ENCODE measurements around the gene ZSWIM7. TPM values are rescaled to one million over a fixed set of nuclear protein-coding genes. Genes with fewer than 3 reads are reported as not detected.

Gene ZSWIM7
- total RNA-seq, 2 donors from 2014 or later = 15.4 to 17.5 TPM

DNA sequence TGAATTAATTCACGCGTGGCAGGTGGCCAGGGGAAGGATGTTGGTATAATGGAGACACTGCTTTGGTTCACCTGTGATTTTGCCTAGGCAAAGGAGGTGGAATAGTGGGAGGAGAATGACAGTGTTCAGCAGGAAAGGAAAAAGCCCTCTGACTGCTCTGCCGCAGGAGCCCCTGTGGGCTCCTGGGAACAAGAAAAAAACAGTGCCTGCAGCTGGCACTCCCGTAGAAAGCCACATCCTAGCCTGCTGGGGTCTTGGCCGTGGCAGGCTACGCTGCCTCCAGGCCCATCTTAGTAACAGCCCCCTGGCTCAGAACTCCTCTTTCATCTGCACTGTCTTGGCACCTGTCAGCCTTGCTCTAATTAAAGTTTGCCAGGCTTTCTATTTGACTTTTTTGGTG lies 34.0 kb downstream of the ZSWIM7 start:
- Mint-ChIP-seq H3K4me3 (no peak overlapping the region), H3K4me1 (peaks cover 8% of the 10 kb centered on the region), H3K27ac (no peak overlapping the region), H3K36me3 (ENCODE audit: low read depth) (peaks cover 5% of the 10 kb centered on the region), H3K27me3 (peaks cover 41% of the 10 kb centered on the region)
- DNase-seq = no peak
- H3K9me3 ChIP-seq (ENCODE audit: control insufficient read depth, low read length, poor library complexity, severe bottlenecking) = no peaks in the 10 kb centered on the region
- no peak for ATAC-seq

- no peak overlapping the region for H3K4me3 Mint-ChIP-seq
- ATAC-seq (no peak), DNase-seq (no peak)
- peaks cover 5% of the 10 kb centered on the region for H3K36me3 Mint-ChIP-seq (ENCODE audit: low read depth)
- H3K27me3 Mint-ChIP-seq = peaks cover 33% of the 10 kb centered on the region
- H3K27ac Mint-ChIP-seq = no peak overlapping the region
- no peaks in the 10 kb centered on the region for H3K9me3 ChIP-seq (ENCODE audit: control insufficient read depth, low read length, poor library complexity, severe bottlenecking)
- H3K4me1 Mint-ChIP-seq = peaks cover 11% of the 10 kb centered on the region
Observed at GRCh38 chr17:15963670-15964110, 35.8 kb downstream of the ZSWIM7 start.

DNA sequence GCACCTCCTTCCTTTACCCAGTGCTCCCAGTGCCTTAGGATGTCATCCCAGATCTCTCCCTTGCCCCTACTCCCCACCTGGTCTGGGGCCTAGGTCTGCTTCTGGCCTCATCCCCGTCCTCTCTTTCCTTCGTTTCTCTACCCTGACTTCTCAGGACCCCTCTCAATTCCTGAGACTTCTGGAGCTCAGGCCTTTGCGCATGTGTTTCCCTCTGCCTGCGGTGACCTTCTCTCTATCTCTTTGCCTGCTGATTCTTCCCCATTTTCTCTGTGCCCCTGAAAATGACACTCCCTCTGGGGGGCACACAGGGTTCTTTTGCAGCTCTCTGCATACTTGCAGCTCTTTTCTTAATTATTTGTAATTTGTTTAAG lies 41.0 kb downstream of the ZSWIM7 start:
- no peak for ATAC-seq
- no peak for DNase-seq
- Mint-ChIP-seq H3K27ac (peak overlapping the region; percentile 35), H3K4me1 (peaks cover 11% of the 10 kb centered on the region), H3K27me3 (peaks cover 20% of the 10 kb centered on the region), H3K36me3 (ENCODE audit: low read depth) (peaks cover 8% of the 10 kb centered on the region), H3K4me3 (no peak overlapping the region)
- H3K9me3 ChIP-seq (ENCODE audit: control insufficient read depth, low read length, poor library complexity, severe bottlenecking) = no peaks in the 10 kb centered on the region

- peak overlapping the region; percentile 35 for H3K27ac Mint-ChIP-seq
- ATAC-seq (no peak), DNase-seq (no peak)
- H3K4me1 Mint-ChIP-seq = peaks cover 11% of the 10 kb centered on the region
- peaks cover 20% of the 10 kb centered on the region for H3K27me3 Mint-ChIP-seq
- H3K9me3 ChIP-seq (ENCODE audit: control insufficient read depth, low read length, poor library complexity, severe bottlenecking) = no peaks in the 10 kb centered on the region
- peaks cover 8% of the 10 kb centered on the region for H3K36me3 Mint-ChIP-seq (ENCODE audit: low read depth)
- H3K4me3 Mint-ChIP-seq = no peak overlapping the region
Observed at GRCh38 chr17:15957608-15958307, 41.7 kb downstream of the ZSWIM7 start.

GRCh38 chr17:15957206-15957605 lies 42.3 kb downstream of the ZSWIM7 start:
- H3K9me3 ChIP-seq (ENCODE audit: control insufficient read depth, low read length, poor library complexity, severe bottlenecking) = no peaks in the 10 kb centered on the region
- no peak overlapping the region for H3K27ac Mint-ChIP-seq
- ATAC-seq (no peak), DNase-seq (no peak)
- H3K4me3 Mint-ChIP-seq = no peak overlapping the region
- H3K27me3 Mint-ChIP-seq = peaks cover 20% of the 10 kb centered on the region
- peaks cover 11% of the 10 kb centered on the region for H3K4me1 Mint-ChIP-seq
- peaks cover 8% of the 10 kb centered on the region for H3K36me3 Mint-ChIP-seq (ENCODE audit: low read depth)

- no peak for DNase-seq
- Mint-ChIP-seq H3K27ac (no peak overlapping the region), H3K36me3 (ENCODE audit: low read depth) (peaks cover 8% of the 10 kb centered on the region), H3K4me1 (peaks cover 11% of the 10 kb centered on the region), H3K27me3 (peaks cover 20% of the 10 kb centered on the region), H3K4me3 (no peak overlapping the region)
- no peaks in the 10 kb centered on the region for H3K9me3 ChIP-seq (ENCODE audit: control insufficient read depth, low read length, poor library complexity, severe bottlenecking)
- ATAC-seq = no peak
Observed at GRCh38 chr17:15955793-15956541, 43.5 kb downstream of the ZSWIM7 start.

- no peaks in the 10 kb centered on the region for H3K9me3 ChIP-seq (ENCODE audit: control insufficient read depth, low read length, poor library complexity, severe bottlenecking)
- ATAC-seq (no peak), DNase-seq (no peak)
- H3K27ac Mint-ChIP-seq = no peak overlapping the region
- H3K4me3 Mint-ChIP-seq = no peak overlapping the region
- H3K4me1 Mint-ChIP-seq = peaks cover 13% of the 10 kb centered on the region
- peaks cover 8% of the 10 kb centered on the region for H3K36me3 Mint-ChIP-seq (ENCODE audit: low read depth)
- peaks cover 20% of the 10 kb centered on the region for H3K27me3 Mint-ChIP-seq
Observed at GRCh38 chr17:15954222-15954621, 45.3 kb downstream of the ZSWIM7 start.

DNA sequence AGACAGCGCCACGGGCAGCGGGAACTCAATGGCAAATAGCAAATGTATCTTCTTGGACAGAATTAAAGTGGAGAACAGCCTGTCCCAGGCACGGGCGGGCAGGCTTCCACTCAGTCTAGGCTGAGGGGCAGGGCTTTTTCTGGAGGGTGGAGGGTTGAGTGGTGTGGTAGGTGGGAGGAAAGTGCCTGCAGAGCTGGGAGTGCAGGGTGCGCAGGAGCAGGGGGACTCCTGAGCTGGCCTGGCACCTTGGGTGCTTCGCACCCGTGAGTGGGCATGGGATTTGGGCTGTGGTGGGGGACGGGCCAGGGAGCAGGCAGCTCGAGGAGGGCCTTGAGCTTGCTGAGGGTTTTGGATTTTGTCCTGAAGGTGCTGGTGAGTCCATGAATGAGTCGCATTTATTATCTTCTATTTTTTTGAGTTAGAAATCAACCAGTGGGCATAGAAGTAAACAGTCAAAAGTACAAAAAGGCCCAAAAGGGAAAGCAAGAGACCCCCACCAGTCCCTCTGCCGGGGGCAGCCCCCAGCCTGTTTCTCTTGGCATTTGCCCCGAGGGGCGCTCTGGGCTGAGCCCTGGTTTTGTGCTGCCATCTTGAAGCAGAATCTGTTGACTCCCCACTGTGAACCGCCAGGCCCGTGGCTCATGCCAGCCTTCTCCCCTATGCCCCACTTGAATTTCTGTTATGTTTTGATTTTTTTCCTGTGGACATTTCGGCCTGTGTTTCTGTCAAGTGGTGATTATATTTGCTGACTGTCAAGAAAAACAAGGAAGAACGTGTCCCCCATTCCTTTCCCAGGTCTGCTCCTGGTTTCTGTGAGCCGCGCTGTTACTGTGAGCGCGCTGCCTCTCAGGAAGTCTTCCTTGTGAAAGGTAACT lies 46.4 kb downstream of the ZSWIM7 start:
- Mint-ChIP-seq H3K27me3 (peaks cover 13% of the 10 kb centered on the region), H3K27ac (no peak overlapping the region)

DNA sequence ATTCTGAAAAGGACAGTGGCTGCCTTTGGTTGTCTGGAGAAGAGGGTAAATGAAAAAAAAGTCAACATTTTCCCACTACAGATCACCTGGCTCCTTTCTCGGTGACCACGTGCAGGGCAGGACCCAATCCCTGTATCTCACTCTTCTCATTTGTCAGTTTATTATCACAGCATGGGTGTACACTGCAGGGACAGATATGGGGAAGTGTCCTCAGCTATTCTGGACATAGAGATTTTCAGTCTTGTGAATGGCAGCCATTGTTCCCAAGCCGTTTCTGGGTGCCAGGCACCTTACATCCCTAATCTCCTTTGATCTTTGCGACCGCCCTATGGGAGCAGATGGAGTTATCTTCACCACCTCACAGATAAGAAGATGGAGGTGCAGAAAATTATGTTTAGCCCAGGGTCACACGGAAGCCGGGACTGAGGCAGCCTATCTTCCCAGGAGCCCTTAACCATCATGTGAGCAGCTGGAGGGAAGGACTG lies 47.4 kb downstream of the ZSWIM7 start:
- H3K4me1 Mint-ChIP-seq = peaks cover 6% of the 10 kb centered on the region
- peaks cover 3% of the 10 kb centered on the region for H3K36me3 Mint-ChIP-seq (ENCODE audit: low read depth)
- H3K27me3 Mint-ChIP-seq = peaks cover 6% of the 10 kb centered on the region
- no peaks in the 10 kb centered on the region for H3K9me3 ChIP-seq (ENCODE audit: control insufficient read depth, low read length, poor library complexity, severe bottlenecking)
- no peak overlapping the region for H3K27ac Mint-ChIP-seq
- no peak overlapping the region for H3K4me3 Mint-ChIP-seq
- DNase-seq (no peak), ATAC-seq (no peak)

More for the DNA sequence above, 46.4 kb downstream of the ZSWIM7 start:
- peaks cover 6% of the 10 kb centered on the region for H3K4me1 Mint-ChIP-seq
- H3K9me3 ChIP-seq (ENCODE audit: control insufficient read depth, low read length, poor library complexity, severe bottlenecking) = no peaks in the 10 kb centered on the region
- no peak for ATAC-seq
- no peak overlapping the region for H3K4me3 Mint-ChIP-seq
- H3K36me3 Mint-ChIP-seq (ENCODE audit: low read depth) = peaks cover 4% of the 10 kb centered on the region
- DNase-seq = no peak

DNA sequence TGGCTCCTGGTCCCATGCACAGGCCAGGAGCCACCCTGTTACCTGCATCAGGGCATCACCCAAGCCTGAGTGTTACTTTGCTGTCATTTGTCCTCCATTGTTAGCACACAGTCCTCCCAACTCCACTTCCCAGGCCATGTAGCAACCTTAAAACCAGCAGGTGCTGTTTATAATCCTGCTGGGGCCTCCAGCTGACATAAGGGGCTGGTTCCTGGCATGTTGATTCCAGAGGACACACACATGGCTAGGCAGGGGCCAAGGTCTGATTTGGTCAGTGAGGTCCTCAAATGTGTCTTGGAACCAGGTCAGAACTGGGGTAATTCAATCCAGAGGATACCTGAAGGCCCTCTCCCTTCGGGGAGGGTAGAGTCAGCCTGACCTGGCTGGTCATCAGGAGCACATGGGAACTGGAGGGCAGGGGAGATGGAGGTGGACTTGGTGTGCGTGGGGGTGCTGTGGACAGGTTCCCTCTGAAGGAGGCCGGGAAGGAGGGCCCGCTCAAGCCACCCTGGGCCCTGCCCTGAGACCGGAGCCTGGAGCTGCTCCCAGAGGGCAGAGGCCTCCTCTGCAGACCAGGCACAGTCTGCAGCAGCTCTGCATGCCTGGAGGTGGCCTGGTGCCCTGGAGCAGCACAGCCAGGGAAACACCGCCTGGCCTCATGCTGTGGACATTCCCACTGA lies 48.0 kb downstream of the ZSWIM7 start:
- no peak overlapping the region for H3K4me3 Mint-ChIP-seq
- no peaks in the 10 kb centered on the region for H3K36me3 Mint-ChIP-seq (ENCODE audit: low read depth)
- H3K27ac Mint-ChIP-seq = no peak overlapping the region
- peaks cover 4% of the 10 kb centered on the region for H3K4me1 Mint-ChIP-seq
- DNase-seq = no peak
- no peaks in the 10 kb centered on the region for H3K9me3 ChIP-seq (ENCODE audit: control insufficient read depth, low read length, poor library complexity, severe bottlenecking)
- peaks cover 4% of the 10 kb centered on the region for H3K27me3 Mint-ChIP-seq
- no peak for ATAC-seq

- Mint-ChIP-seq H3K36me3 (ENCODE audit: low read depth) (peaks cover 11% of the 10 kb centered on the region), H3K4me3 (no peak overlapping the region), H3K27ac (no peak overlapping the region), H3K27me3 (peaks cover 22% of the 10 kb centered on the region), H3K4me1 (peaks cover 14% of the 10 kb centered on the region)
- DNase-seq (no peak), ATAC-seq (no peak)
- no peaks in the 10 kb centered on the region for H3K9me3 ChIP-seq (ENCODE audit: control insufficient read depth, low read length, poor library complexity, severe bottlenecking)
Observed at GRCh38 chr17:15947976-15948752, 51.3 kb downstream of the ZSWIM7 start.

GRCh38 chr17:15947271-15947670 lies 52.2 kb downstream of the ZSWIM7 start:
- Mint-ChIP-seq H3K4me1 (peaks cover 14% of the 10 kb centered on the region), H3K4me3 (no peak overlapping the region)

More at GRCh38 chr17:15947271-15947670, 52.2 kb downstream of the ZSWIM7 start:
- H3K9me3 ChIP-seq (ENCODE audit: control insufficient read depth, low read length, poor library complexity, severe bottlenecking) = no peaks in the 10 kb centered on the region
- ATAC-seq = no peak
- peaks cover 31% of the 10 kb centered on the region for H3K27me3 Mint-ChIP-seq
- no peak overlapping the region for H3K27ac Mint-ChIP-seq
- no peak for DNase-seq
- H3K36me3 Mint-ChIP-seq (ENCODE audit: low read depth) = peaks cover 11% of the 10 kb centered on the region
